HG03520 (cell line): ENCODE measurements around the gene LTBP3.
"Not testable (repeated sequence)": the region's sequence is repeated elsewhere in the genome, so short reads cannot be mapped to it uniquely, and the experiment has no call there.

Experiments used
- ATAC-seq: cut with Tn5 transposase; IDR thresholded peaks from one replicate; pipeline ENCODE4 v1.9.1; 2021; ENCODE audit warnings: mild to moderate bottlenecking, moderate library complexity; ENCODE audit not compliant: unreplicated experiment

The LTBP3 gene

DNA sequence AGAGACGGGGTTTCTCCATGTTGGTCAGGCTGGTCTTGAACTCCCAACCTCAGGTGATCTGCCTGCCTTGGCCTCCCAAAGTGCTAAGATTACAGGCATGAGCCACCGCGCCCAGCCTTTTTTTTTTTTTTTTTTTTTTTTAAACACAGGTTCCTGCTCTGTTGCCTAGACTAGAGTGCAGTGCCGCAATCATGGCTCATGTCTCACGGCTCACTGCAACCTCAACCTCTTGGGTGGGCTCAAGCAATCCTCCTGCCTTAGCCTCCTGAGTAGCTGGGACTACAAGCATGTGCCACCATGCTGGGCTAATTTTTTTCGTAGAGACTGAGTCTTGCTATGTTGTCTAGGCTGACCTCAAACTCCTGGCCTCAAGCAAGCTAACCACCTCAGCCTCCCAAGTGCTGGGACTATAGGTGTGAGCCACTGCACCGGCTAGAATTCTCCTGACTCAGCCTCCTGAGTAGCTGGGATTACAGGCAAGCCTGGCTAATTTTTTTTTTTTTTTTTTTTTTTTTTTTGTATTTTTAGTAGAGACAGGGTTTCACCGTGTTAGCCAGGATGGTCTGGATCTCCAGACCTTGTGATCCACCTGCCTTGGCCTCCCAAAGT, 39.1 kb downstream of the LTBP3 start:
- ATAC-seq, result not testable (repeated sequence)

- ATAC-seq, result no peak
These were observed 41.8 kb downstream of the LTBP3 start for GRCh38 chr11:65516135-65516968.

- not testable (repeated sequence) for ATAC-seq
These were observed 45.8 kb downstream of the LTBP3 start for GRCh38 chr11:65512311-65512710.

DNA sequence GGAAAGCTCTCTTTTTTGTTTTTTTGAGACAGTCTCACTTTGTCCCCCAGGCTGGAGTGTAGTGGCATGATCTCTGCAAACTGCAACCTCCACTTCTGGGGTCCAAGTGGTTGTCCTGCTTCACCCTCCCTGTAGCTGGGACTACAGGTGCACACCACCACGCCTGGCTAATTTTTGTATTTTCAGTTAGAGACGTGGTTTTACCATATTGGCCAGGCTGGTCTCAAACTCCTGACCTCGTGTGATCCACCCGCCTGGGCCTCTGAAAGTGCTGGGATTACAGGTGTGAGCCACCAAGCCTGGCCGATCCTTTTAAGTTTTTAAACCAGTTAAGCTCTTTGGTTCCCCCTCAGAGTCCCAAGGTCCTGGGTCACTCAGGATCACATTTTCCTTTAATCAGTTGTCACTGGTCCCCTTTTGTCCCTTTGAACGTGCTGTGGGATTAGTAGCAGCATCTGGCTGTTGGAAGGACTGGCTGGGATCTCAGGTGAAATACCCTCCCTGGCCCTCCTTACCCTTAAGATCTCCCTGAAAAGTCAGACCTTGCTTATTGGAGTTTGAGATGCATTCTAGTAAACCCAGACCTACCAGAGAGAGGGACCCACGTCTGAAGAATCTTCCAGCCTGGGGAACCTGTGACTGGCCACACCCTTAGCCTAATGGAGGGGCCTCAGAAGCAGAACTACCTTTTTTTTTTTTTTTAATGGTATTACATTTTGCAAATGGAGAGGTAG, 51.2 kb downstream of the LTBP3 start:
- ATAC-seq, result no peak

DNA sequence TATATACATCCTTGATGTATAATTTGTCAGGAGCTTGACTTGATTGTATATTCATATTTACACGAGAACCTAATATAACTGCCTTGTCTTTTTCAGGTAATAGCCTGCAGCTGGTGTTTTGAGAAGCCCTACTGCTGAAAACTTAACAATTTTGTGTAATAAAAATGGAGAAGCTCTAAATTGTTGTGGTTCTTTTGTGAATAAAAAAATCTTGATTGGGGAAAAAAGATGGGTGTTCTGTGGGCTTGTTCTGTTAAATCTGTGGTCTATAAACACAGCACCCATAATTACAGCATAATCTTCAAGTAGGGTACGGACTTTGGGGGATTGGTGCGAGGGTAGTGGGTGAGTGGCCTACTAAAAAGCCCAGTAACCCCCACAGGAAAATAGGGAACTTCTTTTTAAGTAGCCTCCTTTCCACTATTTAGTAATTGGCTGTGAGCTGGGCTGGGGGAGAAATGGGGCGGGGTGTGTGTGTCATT, 51.8 kb downstream of the LTBP3 start:
- no peak for ATAC-seq

GRCh38 chr11:65505466-65506289, 52.5 kb downstream of the LTBP3 start:
- ATAC-seq, result no peak

GRCh38 chr11:65504674-65505465, 53.3 kb downstream of the LTBP3 start:
- ATAC-seq, result no peak

DNA sequence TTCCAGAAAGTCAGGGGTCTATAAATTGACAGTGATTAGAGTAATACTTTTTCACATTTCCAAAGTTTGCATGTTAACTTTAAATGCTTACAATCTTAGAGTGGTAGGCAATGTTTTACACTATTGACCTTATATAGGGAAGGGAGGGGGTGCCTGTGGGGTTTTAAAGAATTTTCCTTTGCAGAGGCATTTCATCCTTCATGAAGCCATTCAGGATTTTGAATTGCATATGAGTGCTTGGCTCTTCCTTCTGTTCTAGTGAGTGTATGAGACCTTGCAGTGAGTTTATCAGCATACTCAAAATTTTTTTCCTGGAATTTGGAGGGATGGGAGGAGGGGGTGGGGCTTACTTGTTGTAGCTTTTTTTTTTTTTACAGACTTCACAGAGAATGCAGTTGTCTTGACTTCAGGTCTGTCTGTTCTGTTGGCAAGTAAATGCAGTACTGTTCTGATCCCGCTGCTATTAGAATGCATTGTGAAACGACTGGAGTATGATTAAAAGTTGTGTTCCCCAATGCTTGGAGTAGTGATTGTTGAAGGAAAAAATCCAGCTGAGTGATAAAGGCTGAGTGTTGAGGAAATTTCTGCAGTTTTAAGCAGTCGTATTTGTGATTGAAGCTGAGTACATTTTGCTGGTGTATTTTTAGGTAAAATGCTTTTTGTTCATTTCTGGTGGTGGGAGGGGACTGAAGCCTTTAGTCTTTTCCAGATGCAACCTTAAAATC, 54.0 kb downstream of the LTBP3 start:
- no peak for ATAC-seq

GRCh38 chr11:65503368-65503948, 54.7 kb downstream of the LTBP3 start:
- ATAC-seq, result no peak

- ATAC-seq, result no peak
These were observed 55.4 kb downstream of the LTBP3 start for GRCh38 chr11:65502555-65503367.

DNA sequence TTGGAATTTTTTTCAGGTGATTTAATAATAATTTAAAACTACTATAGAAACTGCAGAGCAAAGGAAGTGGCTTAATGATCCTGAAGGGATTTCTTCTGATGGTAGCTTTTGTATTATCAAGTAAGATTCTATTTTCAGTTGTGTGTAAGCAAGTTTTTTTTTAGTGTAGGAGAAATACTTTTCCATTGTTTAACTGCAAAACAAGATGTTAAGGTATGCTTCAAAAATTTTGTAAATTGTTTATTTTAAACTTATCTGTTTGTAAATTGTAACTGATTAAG, 55.9 kb downstream of the LTBP3 start:
- ATAC-seq, result no peak

DNA sequence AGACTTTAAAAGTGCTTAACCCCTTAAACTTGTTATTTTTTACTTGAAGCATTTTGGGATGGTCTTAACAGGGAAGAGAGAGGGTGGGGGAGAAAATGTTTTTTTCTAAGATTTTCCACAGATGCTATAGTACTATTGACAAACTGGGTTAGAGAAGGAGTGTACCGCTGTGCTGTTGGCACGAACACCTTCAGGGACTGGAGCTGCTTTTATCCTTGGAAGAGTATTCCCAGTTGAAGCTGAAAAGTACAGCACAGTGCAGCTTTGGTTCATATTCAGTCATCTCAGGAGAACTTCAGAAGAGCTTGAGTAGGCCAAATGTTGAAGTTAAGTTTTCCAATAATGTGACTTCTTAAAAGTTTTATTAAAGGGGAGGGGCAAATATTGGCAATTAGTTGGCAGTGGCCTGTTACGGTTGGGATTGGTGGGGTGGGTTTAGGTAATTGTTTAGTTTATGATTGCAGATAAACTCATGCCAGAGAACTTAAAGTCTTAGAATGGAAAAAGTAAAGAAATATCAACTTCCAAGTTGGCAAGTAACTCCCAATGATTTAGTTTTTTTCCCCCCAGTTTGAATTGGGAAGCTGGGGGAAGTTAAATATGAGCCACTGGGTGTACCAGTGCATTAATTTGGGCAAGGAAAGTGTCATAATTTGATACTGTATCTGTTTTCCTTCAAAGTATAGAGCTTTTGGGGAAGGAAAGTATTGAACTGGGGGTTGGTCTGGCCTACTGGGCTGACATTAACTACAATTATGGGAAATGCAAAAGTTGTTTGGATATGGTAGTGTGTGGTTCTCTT, 56.5 kb downstream of the LTBP3 start:
- no peak for ATAC-seq

DNA sequence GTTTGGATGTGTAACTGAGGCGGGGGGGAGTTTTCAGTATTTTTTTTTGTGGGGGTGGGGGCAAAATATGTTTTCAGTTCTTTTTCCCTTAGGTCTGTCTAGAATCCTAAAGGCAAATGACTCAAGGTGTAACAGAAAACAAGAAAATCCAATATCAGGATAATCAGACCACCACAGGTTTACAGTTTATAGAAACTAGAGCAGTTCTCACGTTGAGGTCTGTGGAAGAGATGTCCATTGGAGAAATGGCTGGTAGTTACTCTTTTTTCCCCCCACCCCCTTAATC, 57.0 kb downstream of the LTBP3 start:
- no peak for ATAC-seq

- no peak for ATAC-seq
These were observed 57.6 kb downstream of the LTBP3 start for GRCh38 chr11:65500387-65501185.

DNA sequence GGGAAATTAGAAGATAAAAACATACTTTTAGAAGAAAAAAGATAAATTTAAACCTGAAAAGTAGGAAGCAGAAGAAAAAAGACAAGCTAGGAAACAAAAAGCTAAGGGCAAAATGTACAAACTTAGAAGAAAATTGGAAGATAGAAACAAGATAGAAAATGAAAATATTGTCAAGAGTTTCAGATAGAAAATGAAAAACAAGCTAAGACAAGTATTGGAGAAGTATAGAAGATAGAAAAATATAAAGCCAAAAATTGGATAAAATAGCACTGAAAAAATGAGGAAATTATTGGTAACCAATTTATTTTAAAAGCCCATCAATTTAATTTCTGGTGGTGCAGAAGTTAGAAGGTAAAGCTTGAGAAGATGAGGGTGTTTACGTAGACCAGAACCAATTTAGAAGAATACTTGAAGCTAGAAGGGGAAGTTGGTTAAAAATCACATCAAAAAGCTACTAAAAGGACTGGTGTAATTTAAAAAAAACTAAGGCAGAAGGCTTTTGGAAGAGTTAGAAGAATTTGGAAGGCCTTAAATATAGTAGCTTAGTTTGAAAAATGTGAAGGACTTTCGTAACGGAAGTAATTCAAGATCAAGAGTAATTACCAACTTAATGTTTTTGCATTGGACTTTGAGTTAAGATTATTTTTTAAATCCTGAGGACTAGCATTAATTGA, 58.3 kb downstream of the LTBP3 start:
- no peak for ATAC-seq

DNA sequence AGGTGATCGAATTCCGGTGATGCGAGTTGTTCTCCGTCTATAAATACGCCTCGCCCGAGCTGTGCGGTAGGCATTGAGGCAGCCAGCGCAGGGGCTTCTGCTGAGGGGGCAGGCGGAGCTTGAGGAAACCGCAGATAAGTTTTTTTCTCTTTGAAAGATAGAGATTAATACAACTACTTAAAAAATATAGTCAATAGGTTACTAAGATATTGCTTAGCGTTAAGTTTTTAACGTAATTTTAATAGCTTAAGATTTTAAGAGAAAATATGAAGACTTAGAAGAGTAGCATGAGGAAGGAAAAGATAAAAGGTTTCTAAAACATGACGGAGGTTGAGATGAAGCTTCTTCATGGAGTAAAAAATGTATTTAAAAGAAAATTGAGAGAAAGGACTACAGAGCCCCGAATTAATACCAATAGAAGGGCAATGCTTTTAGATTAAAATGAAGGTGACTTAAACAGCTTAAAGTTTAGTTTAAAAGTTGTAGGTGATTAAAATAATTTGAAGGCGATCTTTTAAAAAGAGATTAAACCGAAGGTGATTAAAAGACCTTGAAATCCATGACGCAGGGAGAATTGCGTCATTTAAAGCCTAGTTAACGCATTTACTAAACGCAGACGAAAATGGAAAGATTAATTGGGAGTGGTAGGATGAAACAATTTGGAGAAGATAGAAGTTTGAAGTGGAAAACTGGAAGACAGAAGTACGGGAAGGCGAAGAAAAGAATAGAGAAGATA, 59.0 kb downstream of the LTBP3 start, which contains the start of gene MALAT1:
MALAT1 (plus strand) TSS at position 69 of the 736 bp plus-strand sequence.
- ATAC-seq, result no peak
